ENCODE data around the gene BRINP3.

DNA sequence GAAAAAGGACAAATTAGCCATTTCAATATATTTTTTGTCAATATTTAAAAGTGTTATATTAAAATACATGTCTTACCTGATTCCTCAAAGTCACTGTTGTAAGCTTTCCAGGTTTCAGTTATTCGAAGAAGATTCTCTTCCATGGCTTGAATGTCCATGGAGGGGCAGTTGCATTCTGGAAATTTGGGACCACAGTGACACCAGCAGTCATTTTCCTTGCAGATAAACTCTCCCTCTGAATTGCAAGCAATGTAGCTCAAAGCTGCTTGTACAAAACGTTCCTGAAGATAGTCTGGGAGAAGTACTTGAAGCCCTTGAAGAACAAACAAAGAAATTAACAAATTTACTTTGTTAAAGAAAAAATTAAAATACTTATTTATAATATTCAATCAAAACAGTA, 251.7 kb downstream of the BRINP3 start:
- TF ChIP-seq RFX5 (IDR thresholded peaks at IDR 0.05; ENCODE audit: low read depth, low read length) (no peak), ELF3 (CRISPR knock-in tag; IDR thresholded peaks at IDR 0.05) (no peak), ZNF232 (CRISPR knock-in tag; IDR thresholded peaks at IDR 0.05; ENCODE audit: borderline replicate concordance) (no peak), CBX1 (IDR thresholded peaks at IDR 0.05; ENCODE audit: low read depth) (no peak)
